OCI-LY1 (cell line): ENCODE measurements around the gene SUN2.

Experiments
- H2AFZ ChIP-seq: fragments of 200-600 bp; sonication (generic), shearing (Covaris generic); 2 replicates; pipeline ENCODE4 v1.6.0; 2014; ENCODE audit warnings: antibody characterized with exemption, mild to moderate bottlenecking, low read length
- H3F3A ChIP-seq: fragments of 200-600 bp; sonication (generic), shearing (Covaris generic); 2 replicates; pipeline ENCODE4 v1.6.0; 2014; ENCODE audit warnings: mild to moderate bottlenecking, antibody characterized with exemption, low read length, moderate library complexity; ENCODE audit not compliant: insufficient read depth
- H3K27ac ChIP-seq: fragments of 200-600 bp; sonication (generic); 2 replicates; pipeline ENCODE4 v1.5.1; 2014; ENCODE audit warnings: low read length, mixed run types, mild to moderate bottlenecking, low read depth; ENCODE audit not compliant: poor library complexity, severe bottlenecking
- H3K27me3 ChIP-seq: fragments of 200-600 bp; sonication (generic); 2 replicates; pipeline ENCODE4 v1.6.0; 2014; ENCODE audit warnings: antibody characterized with exemption, mild to moderate bottlenecking, low read length, moderate library complexity; ENCODE audit not compliant: insufficient read depth
- H3K36me3 ChIP-seq: fragments of 200-600 bp; sonication (generic); 2 replicates; pipeline ENCODE4 v1.6.1; 2014; ENCODE audit warnings: mild to moderate bottlenecking, antibody characterized with exemption, low read length, moderate library complexity, mixed read lengths; ENCODE audit not compliant: insufficient read depth
- H3K4me1 ChIP-seq: fragments of 200-600 bp; sonication (generic); 2 replicates; pipeline ENCODE4 v1.5.1; 2014; ENCODE audit warnings: mild to moderate bottlenecking, low read length, moderate library complexity; ENCODE audit not compliant: insufficient read depth, severe bottlenecking
- H3K4me2 ChIP-seq: fragments of 200-600 bp; sonication (generic), shearing (Covaris generic); 2 replicates; pipeline ENCODE4 v1.6.1; 2014; ENCODE audit warnings: low read length
- H3K4me3 ChIP-seq: fragments of 200-600 bp; sonication (generic); 2 replicates; pipeline ENCODE4 v1.5.1; 2014; ENCODE audit warnings: low read length, low read depth, mild to moderate bottlenecking, mixed read lengths; ENCODE audit not compliant: poor library complexity, severe bottlenecking
- H3K79me2 ChIP-seq: fragments of 200-600 bp; shearing (Covaris generic); 2 replicates; pipeline ENCODE4 v1.6.1; 2016; ENCODE audit warnings: mixed run types, low read length, mixed read lengths; ENCODE audit not compliant: insufficient read depth
- H3K9ac ChIP-seq: fragments of 200-600 bp; sonication (generic), shearing (Covaris generic); 2 replicates; pipeline ENCODE4 v1.6.1; 2014; ENCODE audit warnings: mild to moderate bottlenecking, low read length, mixed read lengths
- H3K9me2 ChIP-seq: fragments of 200-600 bp; sonication (generic), shearing (Covaris generic); 2 replicates; pipeline ENCODE4 v1.6.1; 2014; ENCODE audit warnings: low read depth, mild to moderate bottlenecking, low read length, mixed read lengths
- H3K9me3 ChIP-seq: fragments of 200-600 bp; shearing (Covaris generic); 2 replicates; pipeline ENCODE4 v1.6.1; 2014; ENCODE audit warnings: low read length, mixed read lengths
- H4K20me1 ChIP-seq: fragments of 200-600 bp; sonication (generic), shearing (Covaris generic); 2 replicates; pipeline ENCODE4 v1.6.0; 2016; ENCODE audit warnings: mild to moderate bottlenecking, low read length; ENCODE audit not compliant: insufficient read depth
- CTCF ChIP-seq: fragments of 200-600 bp; sonication (generic), shearing (Covaris generic); IDR thresholded peaks from 2 replicates; pipeline ENCODE4 v1.5.1; 2017; ENCODE audit warnings: mild to moderate bottlenecking, antibody characterized with exemption, low read length, moderate library complexity, mixed read lengths
- EZH2 ChIP-seq: fragments of 200-600 bp; sonication (generic), shearing (Covaris generic); IDR thresholded peaks from 2 replicates; pipeline ENCODE4 v1.8.0; 2017; ENCODE audit warnings: borderline replicate concordance, mixed run types, mild to moderate bottlenecking, antibody characterized with exemption, low read length, moderate library complexity, mixed read lengths

Gene SUN2

GRCh38 chr22:38696606-38697424 lies 59.0 kb downstream of the SUN2 start:
- peak overlapping the region; percentile 94; the same call in 1 of the 2 replicates for H3K4me2 ChIP-seq
- no peaks in the 10 kb centered on the region for H3K9me3 ChIP-seq
- H3F3A ChIP-seq, result 0 out of 2 replicates have a peak, but pooled peaks cover 3% of the 10 kb centered on the region
- no peak overlapping the region for H2AFZ ChIP-seq
- H3K9ac ChIP-seq, result no peak overlapping the region
- no peaks in the 10 kb centered on the region for H3K27me3 ChIP-seq
- TF ChIP-seq CTCF (no peak), EZH2 (no peak)
- peaks cover 21% of the 10 kb centered on the region; the same call in 1 of the 2 replicates for H3K36me3 ChIP-seq
- H3K9me2 ChIP-seq, result no peaks in the 10 kb centered on the region
- peak overlapping the region; percentile 25 for H3K27ac ChIP-seq
- peaks cover 46% of the 10 kb centered on the region for H3K4me1 ChIP-seq
- H3K79me2 ChIP-seq, result 0 out of 2 replicates have a peak, but pooled peaks cover 4% of the 10 kb centered on the region
- no peak overlapping the region for H3K4me3 ChIP-seq
- no peaks in the 10 kb centered on the region for H4K20me1 ChIP-seq

GRCh38 chr22:38694940-38695339 lies 60.9 kb downstream of the SUN2 start:
- no peak overlapping the region for H3K4me2 ChIP-seq
- no peak overlapping the region for H3K27ac ChIP-seq
- no peaks in the 10 kb centered on the region for H3K27me3 ChIP-seq
- 0 out of 2 replicates have a peak, but pooled peaks cover 4% of the 10 kb centered on the region for H3K79me2 ChIP-seq
- no peaks in the 10 kb centered on the region for H3K9me2 ChIP-seq
- H3K4me3 ChIP-seq, result no peak overlapping the region
- no peaks in the 10 kb centered on the region for H3K9me3 ChIP-seq
- no peaks in the 10 kb centered on the region for H4K20me1 ChIP-seq
- H3K36me3 ChIP-seq, result peaks cover 32% of the 10 kb centered on the region; the same call in 1 of the 2 replicates
- H3F3A ChIP-seq, result 0 out of 2 replicates have a peak, but pooled peaks cover 3% of the 10 kb centered on the region
- TF ChIP-seq EZH2, result no peak
- TF ChIP-seq CTCF, result no peak
- peaks cover 39% of the 10 kb centered on the region for H3K4me1 ChIP-seq
- H3K9ac ChIP-seq, result no peak overlapping the region
- H2AFZ ChIP-seq, result no peak overlapping the region

- Histone ChIP-seq H3K4me3 (no peak overlapping the region), H3K27me3 (no peaks in the 10 kb centered on the region), H3K9ac (no peak overlapping the region), H3K9me2 (no peaks in the 10 kb centered on the region), H3F3A (0 out of 2 replicates have a peak, but pooled peaks cover 3% of the 10 kb centered on the region), H4K20me1 (no peaks in the 10 kb centered on the region), H3K4me1 (peaks cover 30% of the 10 kb centered on the region), H2AFZ (no peak overlapping the region), H3K27ac (no peak overlapping the region), H3K4me2 (no peak overlapping the region), H3K36me3 (peaks cover 41% of the 10 kb centered on the region; the same call in 1 of the 2 replicates), H3K79me2 (0 out of 2 replicates have a peak, but pooled peaks cover 4% of the 10 kb centered on the region), H3K9me3 (no peaks in the 10 kb centered on the region)
- TF ChIP-seq CTCF, result no peak
- TF ChIP-seq EZH2, result no peak
Measured at GRCh38 chr22:38694049-38694448, 61.7 kb downstream of the SUN2 start.
